Testis (tissue), 3 donors: ENCODE measurements around the gene RPS6KA4. TPM values are rescaled to one million over a fixed set of nuclear protein-coding genes. Genes with fewer than 3 reads are reported as not detected.

Source experiments
- DNase-seq: peaks from one replicate; pipeline ENCODE4 v3.0.0-alpha.2; 2019
- H3K27ac ChIP-seq, 2 donors: fragments of 200-600 bp; sonication (generic); one replicate each; pipeline ENCODE4 v1.5.1; 2019
- H3K27me3 ChIP-seq: fragments of 200-600 bp; sonication (generic); one replicate; pipeline ENCODE4 v1.5.1; 2019
- H3K36me3 ChIP-seq: fragments of 200-600 bp; sonication (generic); one replicate; pipeline ENCODE4 v1.5.1; 2017; ENCODE audit warnings: low read depth; ENCODE audit errors: missing control alignments
- H3K4me1 ChIP-seq: fragments of 200-600 bp; sonication (generic); one replicate; pipeline ENCODE4 v1.5.1; 2019
- H3K4me3 ChIP-seq, 2 donors: fragments of 200-600 bp; sonication (generic); one replicate each; pipeline ENCODE4 v1.5.1; 2017 to 2019
- H3K9me3 ChIP-seq: fragments of 200-600 bp; sonication (generic); one replicate; pipeline ENCODE4 v1.5.1; 2017
- CTCF ChIP-seq, 3 experiments: fragments of 450-650 bp in 2 of 3; fragments of 200-600 bp in 1 of 3; sonication (generic) in 1 of 3; IDR thresholded peaks; one replicate each; pipeline ENCODE4 v1.5.1; 2016 to 2019; ENCODE audit warnings: antibody characterized with exemption in 3 of 3, mild to moderate bottlenecking in 2 of 3, moderate library complexity in 1 of 3
- POLR2A ChIP-seq: fragments of 450-650 bp; IDR thresholded peaks from one replicate; pipeline ENCODE4 v1.6.1; 2017; ENCODE audit warnings: antibody characterized with exemption, mild to moderate bottlenecking, moderate library complexity
- whole genome bisulfite sequencing, 2 donors: methylation state at CpG; one replicate each; pipeline ENCODE4 v1.1.5; 2018; 5-methylcytosine and 5-hydroxymethylcytosine counted together
- intact Hi-C: fragments of 100-400 bp; cut with DNase I; formaldehyde crosslinking; loops from one replicate; pipeline ENCODE4 v1.15.1; 2023; ENCODE audit warnings: low total_unique reads
- polyA plus RNA-seq: library from polyadenylated mRNA; stranded (reverse); fragments of 350-450 nt; fragmentation: Illumina TruSeq; extraction: RNeasy Lipid Tissue Mini Kit (QIAGEN cat#74804); gene quantifications from one replicate; pipeline ENCODE4 v1.2.3, GENCODE V29; 2014; ENCODE audit warnings: low read depth, low replicate concordance; ENCODE audit not compliant: insufficient read depth
- total RNA-seq, 2 donors: library from RNA; depleted of rRNA; stranded (reverse); fragments of >200 nt; gene quantifications; one replicate each; pipeline ENCODE4 v1.2.3, GENCODE V29; 2016

RPS6KA4 gene
- total and polyA plus RNA-seq, 3 donors from 2014 or later, result 9.2 to 15.6 (median 15.6) TPM

- intact Hi-C loops, result no loop called here
- H3K4me1 ChIP-seq, result peaks cover 38% of the 10 kb centered on the region
- TF ChIP-seq CTCF (IDR thresholded peaks at IDR 0.05) (peak in 1 of 3 experiments; percentile 14), POLR2A (no peak)
Measured at GRCh38 chr11:64356498-64357411, 2.2 kb upstream of the RPS6KA4 start.

GRCh38 chr11:64357446-64357845 lies 1.5 kb upstream of the RPS6KA4 start:
- no peak overlapping the region for H3K27ac ChIP-seq
- intact Hi-C loops, result no loop called here

More at GRCh38 chr11:64356498-64357411, 2.2 kb upstream of the RPS6KA4 start:
- peak; percentile 46 for DNase-seq
- WGBS, 2 donors, result 81 to 84% methylated on average over 14 to 25 of the region's 25 CpGs
- Histone ChIP-seq H3K27me3 (no peaks in the 10 kb centered on the region), H3K36me3 (no peaks in the 10 kb centered on the region), H3K4me3 (no peak overlapping the region), H3K9me3 (no peaks in the 10 kb centered on the region), H3K27ac (no peak overlapping the region)

GRCh38 chr11:64357904-64358535 lies 942 bp upstream of the RPS6KA4 start:
- Histone ChIP-seq H3K27me3 (no peaks in the 10 kb centered on the region), H3K9me3 (no peaks in the 10 kb centered on the region), H3K27ac (peak overlapping the region; percentile 72 to 85), H3K36me3 (no peaks in the 10 kb centered on the region), H3K4me3 (no peak overlapping the region), H3K4me1 (peaks cover 38% of the 10 kb centered on the region)
- TF ChIP-seq POLR2A (no peak), CTCF (IDR thresholded peaks at IDR 0.05) (no peak)
- intact Hi-C loops, result no loop called here
- DNase-seq, result no peak
- 62 to 100% methylated on average over 1 to 13 of the region's 13 CpGs for WGBS, 2 donors

More at GRCh38 chr11:64357446-64357845, 1.5 kb upstream of the RPS6KA4 start:
- no peak for DNase-seq
- TF ChIP-seq CTCF (IDR thresholded peaks at IDR 0.05), result no peak
- Histone ChIP-seq H3K36me3 (no peaks in the 10 kb centered on the region), H3K9me3 (no peaks in the 10 kb centered on the region), H3K4me1 (peaks cover 38% of the 10 kb centered on the region), H3K4me3 (no peak overlapping the region), H3K27me3 (no peaks in the 10 kb centered on the region)
- WGBS, 2 donors, result 82 to 97% methylated on average over 4 to 6 of the region's 6 CpGs

GRCh38 chr11:64358536-64358906 lies 441 bp upstream of the RPS6KA4 start:
- Histone ChIP-seq H3K27ac (peak overlapping the region; percentile 72 to 85), H3K9me3 (no peaks in the 10 kb centered on the region), H3K36me3 (no peaks in the 10 kb centered on the region), H3K27me3 (no peaks in the 10 kb centered on the region), H3K4me1 (peaks cover 37% of the 10 kb centered on the region), H3K4me3 (peak overlapping the region; percentile 66 to 69)
- no peak for DNase-seq
- 12% methylated on average over 7 of the region's 7 CpGs; no CpG with 5 or more reads in 1 of the 2 donors for WGBS, 2 donors
- no peak for TF ChIP-seq CTCF (IDR thresholded peaks at IDR 0.05)
- TF ChIP-seq POLR2A, result no peak
- intact Hi-C loops, result no loop called here
